PC-9 (cell line): Measurements from ENCODE around the gene PER2.

Experiments
- CTCF ChIP-seq: fragments of 200-600 bp; sonication (generic); conservative IDR thresholded peaks from 2 replicates; pipeline ENCODE4 v1.6.1; 2017; ENCODE audit warnings: mixed run types, antibody characterized with exemption, mild to moderate bottlenecking, moderate library complexity
- EZH2 ChIP-seq: fragments of 200-600 bp; sonication (generic); IDR thresholded peaks from 2 replicates; pipeline ENCODE4 v1.8.0; 2017; ENCODE audit warnings: antibody characterized with exemption, low read depth

GRCh38 chr2:238235856-238236255, 52.6 kb downstream of the PER2 start:
- TF ChIP-seq CTCF = no peak
- TF ChIP-seq EZH2 = no peak
